Measurements from ENCODE around the gene KLHL29.

GRCh38 chr2:23375448-23375847 lies 9.5 kb upstream of the KLHL29 start:
- TF ChIP-seq, protein P1, sequence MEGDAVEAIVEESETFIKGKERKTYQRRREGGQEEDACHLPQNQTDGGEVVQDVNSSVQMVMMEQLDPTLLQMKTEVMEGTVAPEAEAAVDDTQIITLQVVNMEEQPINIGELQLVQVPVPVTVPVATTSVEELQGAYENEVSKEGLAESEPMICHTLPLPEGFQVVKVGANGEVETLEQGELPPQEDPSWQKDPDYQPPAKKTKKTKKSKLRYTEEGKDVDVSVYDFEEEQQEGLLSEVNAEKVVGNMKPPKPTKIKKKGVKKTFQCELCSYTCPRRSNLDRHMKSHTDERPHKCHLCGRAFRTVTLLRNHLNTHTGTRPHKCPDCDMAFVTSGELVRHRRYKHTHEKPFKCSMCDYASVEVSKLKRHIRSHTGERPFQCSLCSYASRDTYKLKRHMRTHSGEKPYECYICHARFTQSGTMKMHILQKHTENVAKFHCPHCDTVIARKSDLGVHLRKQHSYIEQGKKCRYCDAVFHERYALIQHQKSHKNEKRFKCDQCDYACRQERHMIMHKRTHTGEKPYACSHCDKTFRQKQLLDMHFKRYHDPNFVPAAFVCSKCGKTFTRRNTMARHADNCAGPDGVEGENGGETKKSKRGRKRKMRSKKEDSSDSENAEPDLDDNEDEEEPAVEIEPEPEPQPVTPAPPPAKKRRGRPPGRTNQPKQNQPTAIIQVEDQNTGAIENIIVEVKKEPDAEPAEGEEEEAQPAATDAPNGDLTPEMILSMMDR (IDR thresholded peaks at IDR 0.05 in 8 of 11, conservative IDR thresholded peaks at IDR 0.05 in 3 of 11) = no peak
- no peak for TF ChIP-seq POLR2A (IDR thresholded peaks at IDR 0.05)
